Heart right ventricle (tissue), 16 donors: ENCODE data around the gene SSBP2. TPM values are rescaled to one million over a fixed set of nuclear protein-coding genes. Genes with fewer than 3 reads are reported as not detected.
"Not testable (repeated sequence)": the region's sequence is repeated elsewhere in the genome, so short reads cannot be mapped to it uniquely, and the experiment has no call there.

Experiments
- ATAC-seq, 8 donors: fragments of 200-7000 bp; cut with Tn5 transposase; one replicate each; pipeline ENCODE4 v1.9.1; 2020; ENCODE audit warnings: mild to moderate bottlenecking in 8 of 8, moderate library complexity in 8 of 8, moderate number of reproducible peaks in 1 of 8
- DNase-seq, 2 donors: peaks; one replicate each; pipeline ENCODE4 v3.0.0-alpha.2; 2020
- H3K27ac ChIP-seq, 10 donors: fragments of 200-600 bp; sonication (generic) in 2 of 10; one replicate each; pipeline versions ENCODE4 v1.5.0 to v1.8.0; 2020 to 2022; ENCODE audit warnings: mild to moderate bottlenecking in 3 of 10
- H3K27me3 ChIP-seq, 7 donors: fragments of 200-600 bp; one replicate each; pipeline ENCODE4 v1.8.0; 2021 to 2022; ENCODE audit warnings: mild to moderate bottlenecking in 2 of 7
- H3K36me3 ChIP-seq, 9 donors: fragments of 200-600 bp; sonication (generic) in 1 of 9; one replicate each; pipeline versions ENCODE4 v1.5.0 to v1.8.0; 2020 to 2022; ENCODE audit warnings: mild to moderate bottlenecking in 2 of 9
- H3K4me1 ChIP-seq, 9 donors: fragments of 200-600 bp; sonication (generic) in 1 of 9; one replicate each; pipeline versions ENCODE4 v1.5.0 to v1.8.0; 2020 to 2022; ENCODE audit warnings: mild to moderate bottlenecking in 4 of 9
- H3K4me3 ChIP-seq, 10 donors: fragments of 200-600 bp; sonication (generic) in 2 of 10; one replicate each; pipeline versions ENCODE4 v1.5.0 to v1.8.0; 2020 to 2022; ENCODE audit warnings: mild to moderate bottlenecking in 7 of 10, moderate library complexity in 2 of 10
- H3K9me3 ChIP-seq, 11 donors: fragments of 200-600 bp in 10 of 11; sonication (generic) in 2 of 11; one replicate each; pipeline versions ENCODE4 v1.5.0 to v1.8.0; 2013 to 2022; ENCODE audit warnings: mild to moderate bottlenecking in 2 of 11, control low read depth in 1 of 11, moderate library complexity in 1 of 11
- WGBS, 2 donors: extraction: QIAGEN DNeasy Blood & Tissue Kit; methylation state at CpG; one replicate each; pipeline ENCODE4 v1.1.7; 2013; ENCODE audit warnings: inconsistent platforms in 1 of 2; 5-methylcytosine and 5-hydroxymethylcytosine counted together
- intact Hi-C, 10 donors: fragments of 100-400 bp; cut with DNase I; formaldehyde crosslinking; loops; one replicate each; pipeline versions ENCODE4 v1.11.1 to v1.14.2; 2022
- polyA plus RNA-seq, 2 donors: library from polyadenylated mRNA; stranded (reverse); fragments of 200-250 nt; gene quantifications; one replicate each; pipeline ENCODE4 v1.2.3, GENCODE V29; 2013
- total RNA-seq, 10 donors: library from RNA; stranded (reverse); fragmentation: NEBNext Ultra II Directional in 3 of 10; extraction: Animal tissue kit (Norgen Biotek cat#: 25700) in 3 of 10; gene quantifications; one replicate each; pipeline versions ENCODE4 v1.2.1 to v1.2.4, GENCODE V29; 2021 to 2023
- TF ChIP-seq, protein P1 (sequence below), 9 donors: fragments of 200-600 bp; sonication (generic) in 2 of 9; IDR thresholded peaks; one replicate each; pipeline versions ENCODE4 v1.5.0 to v1.8.0; 2021 to 2022; ENCODE audit warnings: antibody characterized with exemption in 9 of 9, mild to moderate bottlenecking in 5 of 9, moderate library complexity in 1 of 9
- donor health status: Arrhythmogenic right ventricular cardiomyopathy.
- donor health status: ischemic (EF 13 %, LVEDD 7.1; RV severe dilation, severe dysfunction).
- donor health status: healthy with polysubstance abuse.
- donor health status: DM: no; HTN: yes; CAD: no.
- donor health status: DM: no; HTN: no; CAD: no.
- donor health status: ischemic (EF 25% LVEDD 6.9; RV normal size, moderate dysfunction).
- donor health status: ischemic (EF 25% LVEDD 5.7; RV mildly dilated, moderate dysfunction).
- donor health status: healthy.
- donor health status: DM: yes; HTN: yes; CAD: no.
- donor health status: Ischemic cardiomyopathy.
- donor health status: ischemic (EF 35%, LVEDD 5.7; RV mildly dilated, moderate dysfunction).
- donor health status: nonischemic (EF 11% LVEDD 7.7; RV severe dilation, severe dysfunction).
- donor health status: DM: yes; HTN: yes; CAD: no.
- donor health status: PGD.
- donor health status: ischemic (EF 29% LVEDD 5.4; RV normal size, mild dysfunction).
- donor health status: nonischemic (EF 23%, LVEDD 6.1; RV moderate dilation, normal function).

Gene SSBP2
- total and polyA plus RNA-seq, 12 donors = 24.2 to 85.9 (median 52.0) TPM

DNA sequence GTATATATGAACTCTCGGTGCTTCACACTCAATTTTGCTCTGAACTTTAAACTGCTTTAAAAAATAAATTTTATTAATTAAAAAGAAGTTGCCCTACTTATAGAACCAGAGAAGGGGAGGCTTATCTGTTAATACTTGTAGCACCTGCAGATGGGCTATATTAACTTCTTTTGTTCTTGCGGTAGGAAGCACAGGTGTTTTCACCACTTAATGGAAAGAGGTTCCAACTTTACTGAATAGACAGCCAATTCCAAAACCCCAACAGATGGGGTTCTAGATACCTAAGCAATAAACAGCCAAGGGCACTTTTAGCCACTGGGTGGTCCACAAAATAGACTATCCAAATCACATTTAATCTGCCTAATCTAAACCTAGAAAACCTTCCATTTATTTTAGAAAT, 65.4 kb downstream of the SSBP2 start:
- H3K27me3 ChIP-seq = no peaks in the 10 kb centered on the region
- intact Hi-C loops = no loop called here
- H3K27ac ChIP-seq = no peak overlapping the region
- DNase-seq (no peak), ATAC-seq (no peak)
- H3K36me3 ChIP-seq = no peaks in the 10 kb centered on the region
- H3K4me1 ChIP-seq = no peaks in the 10 kb centered on the region
- TF ChIP-seq, protein P1, sequence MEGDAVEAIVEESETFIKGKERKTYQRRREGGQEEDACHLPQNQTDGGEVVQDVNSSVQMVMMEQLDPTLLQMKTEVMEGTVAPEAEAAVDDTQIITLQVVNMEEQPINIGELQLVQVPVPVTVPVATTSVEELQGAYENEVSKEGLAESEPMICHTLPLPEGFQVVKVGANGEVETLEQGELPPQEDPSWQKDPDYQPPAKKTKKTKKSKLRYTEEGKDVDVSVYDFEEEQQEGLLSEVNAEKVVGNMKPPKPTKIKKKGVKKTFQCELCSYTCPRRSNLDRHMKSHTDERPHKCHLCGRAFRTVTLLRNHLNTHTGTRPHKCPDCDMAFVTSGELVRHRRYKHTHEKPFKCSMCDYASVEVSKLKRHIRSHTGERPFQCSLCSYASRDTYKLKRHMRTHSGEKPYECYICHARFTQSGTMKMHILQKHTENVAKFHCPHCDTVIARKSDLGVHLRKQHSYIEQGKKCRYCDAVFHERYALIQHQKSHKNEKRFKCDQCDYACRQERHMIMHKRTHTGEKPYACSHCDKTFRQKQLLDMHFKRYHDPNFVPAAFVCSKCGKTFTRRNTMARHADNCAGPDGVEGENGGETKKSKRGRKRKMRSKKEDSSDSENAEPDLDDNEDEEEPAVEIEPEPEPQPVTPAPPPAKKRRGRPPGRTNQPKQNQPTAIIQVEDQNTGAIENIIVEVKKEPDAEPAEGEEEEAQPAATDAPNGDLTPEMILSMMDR (IDR thresholded peaks at IDR 0.05) = no peak
- H3K9me3 ChIP-seq = peaks cover 0 to 48% (median 23%) of the 10 kb centered on the region in 11 donors
- no peak overlapping the region for H3K4me3 ChIP-seq
- WGBS, 2 donors = 97 to 99% methylated on average over 2 of the region's 2 CpGs

DNA sequence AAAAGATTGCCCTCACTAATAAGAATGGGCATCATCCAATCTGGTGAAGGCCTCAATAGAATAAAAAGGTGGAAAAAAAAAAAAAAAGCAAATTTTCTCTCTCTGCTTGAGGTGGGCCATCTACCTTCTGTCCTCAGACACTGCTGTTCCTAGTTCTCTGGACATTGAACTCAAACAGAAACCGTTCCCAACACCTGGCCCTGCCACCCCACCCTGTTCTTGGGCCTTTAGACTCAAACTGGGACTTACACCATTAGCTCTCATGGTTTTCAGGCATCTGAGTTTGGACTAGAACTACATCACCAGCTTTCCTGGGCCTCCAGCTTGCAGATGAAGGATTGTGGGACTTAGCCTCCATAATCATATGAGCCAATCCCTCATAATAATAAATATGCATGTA, 71.0 kb downstream of the SSBP2 start:
- TF ChIP-seq, protein P1 (IDR thresholded peaks at IDR 0.05) = no peak
- Histone ChIP-seq H3K27ac (no peak overlapping the region), H3K9me3 (peaks cover 0 to 36% (median 8%) of the 10 kb centered on the region in 11 donors), H3K36me3 (no peaks in the 10 kb centered on the region), H3K27me3 (no peaks in the 10 kb centered on the region), H3K4me3 (no peak overlapping the region), H3K4me1 (peaks cover 0 to 17% (median 13%) of the 10 kb centered on the region in 9 donors)
- DNase-seq = no peak
- WGBS, 2 donors = 98 to 100% methylated on average over 1 of the region's 1 CpG
- intact Hi-C loops = no loop called here
- no peak for ATAC-seq

DNA sequence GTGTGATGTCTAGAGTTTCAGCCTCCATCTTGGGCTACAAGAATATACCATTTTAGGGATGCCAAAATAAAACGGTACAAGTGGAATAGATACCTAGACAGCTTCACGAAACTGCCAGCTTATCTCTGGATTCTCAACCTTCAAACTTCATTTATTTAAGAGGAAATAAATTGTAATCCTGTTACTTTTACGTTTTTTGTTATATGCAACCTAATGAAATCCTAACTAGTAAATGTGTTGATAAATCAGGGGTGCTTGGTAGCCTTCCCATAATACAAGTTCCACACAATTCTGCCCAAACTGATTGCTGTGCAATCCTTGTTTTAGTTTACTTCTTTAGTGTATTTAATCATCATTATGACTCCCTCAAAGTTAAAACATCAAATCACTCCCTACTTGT, 75.5 kb downstream of the SSBP2 start:
- DNase-seq = no peak
- ATAC-seq = no peak
- 85 to 98% methylated on average over 3 of the region's 3 CpGs for WGBS, 2 donors
- Histone ChIP-seq H3K36me3 (no peaks in the 10 kb centered on the region), H3K27me3 (no peaks in the 10 kb centered on the region), H3K4me1 (peaks cover 0 to 40% (median 13%) of the 10 kb centered on the region in 9 donors), H3K9me3 (peaks cover 0 to 11% (median 0%) of the 10 kb centered on the region in 11 donors), H3K27ac (no peak overlapping the region), H3K4me3 (no peak overlapping the region)
- intact Hi-C loops = no loop called here
- TF ChIP-seq, protein P1 (IDR thresholded peaks at IDR 0.05) = no peak

DNA sequence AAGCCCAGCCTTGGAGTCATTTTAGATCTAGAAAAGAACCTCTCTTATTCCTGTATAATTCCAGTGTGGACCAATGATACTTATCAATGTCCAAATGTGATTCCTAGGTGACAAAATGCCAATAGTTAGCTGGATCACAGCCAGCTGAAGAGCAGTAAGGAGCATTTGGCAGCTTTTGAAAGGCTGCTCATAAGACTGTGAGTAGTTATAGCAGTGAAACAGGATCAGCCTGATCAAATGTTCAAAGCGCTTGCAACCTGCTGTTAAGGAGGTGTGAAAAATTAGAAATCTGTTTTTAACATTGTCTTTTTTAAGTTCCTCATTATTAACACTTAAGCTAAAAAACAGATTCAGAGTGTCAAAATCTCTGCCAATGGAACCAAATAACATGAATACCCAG, 85.1 kb downstream of the SSBP2 start:
- DNase-seq (no peak), ATAC-seq (no peak)
- TF ChIP-seq, protein P1 (IDR thresholded peaks at IDR 0.05) = no peak
- Histone ChIP-seq H3K27me3 (no peaks in the 10 kb centered on the region), H3K27ac (no peak overlapping the region), H3K4me3 (no peak overlapping the region), H3K36me3 (no peaks in the 10 kb centered on the region), H3K9me3 (peaks cover 0 to 2% (median 0%) of the 10 kb centered on the region in 11 donors), H3K4me1 (peaks cover 0 to 31% (median 0%) of the 10 kb centered on the region in 9 donors)
- 83 to 84% methylated on average over 1 of the region's 1 CpG for WGBS, 2 donors
- intact Hi-C loops = no loop called here

DNA sequence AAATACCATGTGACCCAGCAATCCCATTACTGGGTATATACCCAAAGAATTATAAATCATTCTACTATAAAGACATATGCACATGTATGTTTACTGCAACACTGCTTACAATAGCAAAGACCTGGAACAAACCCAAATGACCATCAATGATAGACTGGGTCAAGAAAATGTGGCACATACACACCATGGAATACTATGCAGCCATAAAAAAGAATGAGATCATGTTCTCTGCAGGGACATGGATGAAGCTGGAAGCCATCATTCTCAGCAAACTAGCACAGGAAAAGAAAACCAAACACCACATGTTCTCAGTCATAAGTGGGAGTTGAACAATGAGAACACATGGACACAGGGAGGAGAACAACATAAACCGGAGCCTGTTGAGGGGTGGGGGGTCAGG, 90.3 kb downstream of the SSBP2 start:
- H3K27ac ChIP-seq, DNase-seq, H3K4me3 ChIP-seq, intact Hi-C loops, H3K27me3 ChIP-seq, ATAC-seq, H3K36me3 ChIP-seq: not testable (repeated sequence)
- H3K9me3 ChIP-seq = peaks cover 0 to 13% (median 0%) of the 10 kb centered on the region in 11 donors
- H3K4me1 ChIP-seq = peaks cover 0 to 16% (median 0%) of the 10 kb centered on the region in 9 donors
- WGBS, 2 donors = 96 to 97% methylated on average over 1 of the region's 1 CpG
